ENCODE results near the gene SOWAHD. TPM values are rescaled to one million over a fixed set of nuclear protein-coding genes. Genes with fewer than 3 reads are reported as not detected.
"Not testable (repeated sequence)": the region's sequence is repeated elsewhere in the genome, so short reads cannot be mapped to it uniquely, and the experiment has no call there.

The SOWAHD gene
- total RNA-seq, 1 donor from 2014 or later: 0.91 TPM

GRCh38 chrX:119736206-119736764, 22.1 kb upstream of the SOWAHD start:
- no peak overlapping the region for H3K4me3 Mint-ChIP-seq (ENCODE audit: low read depth)
- H3K27ac Mint-ChIP-seq: no peak overlapping the region
- no peak for TF ChIP-seq CTCF (IDR thresholded peaks at IDR 0.05; ENCODE audit: unreplicated experiment)
- no peaks in the 10 kb centered on the region for H3K4me1 Mint-ChIP-seq (ENCODE audit: low read depth)
- H3K36me3 Mint-ChIP-seq (ENCODE audit: insufficient read depth): no peaks in the 10 kb centered on the region
- H3K9me3 Mint-ChIP-seq (ENCODE audit: low read depth): peaks cover 1% of the 10 kb centered on the region
- DNase-seq (ENCODE audit: low spot score, unreplicated experiment): no peak
- H3K27me3 Mint-ChIP-seq: peaks cover 3% of the 10 kb centered on the region

DNA sequence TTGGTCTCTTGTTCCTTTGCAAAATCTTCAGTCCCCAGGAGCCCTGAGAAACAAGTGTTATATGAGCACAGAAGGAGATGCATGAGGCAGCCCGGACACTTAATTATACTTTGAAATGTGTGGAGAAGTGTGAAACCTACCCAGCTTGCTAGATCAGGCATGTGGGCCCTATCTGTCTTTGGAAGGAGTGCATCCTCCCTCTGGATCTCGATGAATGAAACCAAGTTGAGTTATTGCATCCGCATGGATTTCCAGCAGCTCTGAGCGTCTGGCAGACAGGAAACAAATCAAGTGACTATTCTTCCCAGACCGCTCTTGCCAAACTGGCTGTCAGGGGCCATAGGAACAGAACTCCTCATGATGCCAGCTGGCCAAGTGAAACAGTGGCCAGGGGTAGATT, 19.6 kb upstream of the SOWAHD start:
- no peak for DNase-seq (ENCODE audit: low spot score, unreplicated experiment)
- H3K4me3 Mint-ChIP-seq (ENCODE audit: low read depth): no peak overlapping the region
- H3K9me3 Mint-ChIP-seq (ENCODE audit: low read depth): no peaks in the 10 kb centered on the region
- no peaks in the 10 kb centered on the region for H3K36me3 Mint-ChIP-seq (ENCODE audit: insufficient read depth)
- no peaks in the 10 kb centered on the region for H3K4me1 Mint-ChIP-seq (ENCODE audit: low read depth)
- H3K27ac Mint-ChIP-seq: no peak overlapping the region
- H3K27me3 Mint-ChIP-seq: no peaks in the 10 kb centered on the region
- TF ChIP-seq CTCF (IDR thresholded peaks at IDR 0.05; ENCODE audit: unreplicated experiment): no peak

- no peaks in the 10 kb centered on the region for H3K4me1 Mint-ChIP-seq (ENCODE audit: low read depth)
- H3K27ac Mint-ChIP-seq: no peak overlapping the region
- H3K36me3 Mint-ChIP-seq (ENCODE audit: insufficient read depth): no peaks in the 10 kb centered on the region
- no peak for DNase-seq (ENCODE audit: low spot score, unreplicated experiment)
- H3K4me3 Mint-ChIP-seq (ENCODE audit: low read depth): no peak overlapping the region
- no peak for TF ChIP-seq CTCF (IDR thresholded peaks at IDR 0.05; ENCODE audit: unreplicated experiment)
- no peaks in the 10 kb centered on the region for H3K27me3 Mint-ChIP-seq
- peaks cover 4% of the 10 kb centered on the region for H3K9me3 Mint-ChIP-seq (ENCODE audit: low read depth)
Measured at GRCh38 chrX:119745283-119745848, 13.0 kb upstream of the SOWAHD start.

- H3K4me3 Mint-ChIP-seq (ENCODE audit: low read depth); H3K27ac Mint-ChIP-seq; H3K4me1 Mint-ChIP-seq (ENCODE audit: low read depth); H3K9me3 Mint-ChIP-seq (ENCODE audit: low read depth); H3K36me3 Mint-ChIP-seq (ENCODE audit: insufficient read depth); DNase-seq (ENCODE audit: low spot score, unreplicated experiment); H3K27me3 Mint-ChIP-seq: not testable (repeated sequence)
Measured at GRCh38 chrX:119750131-119750530, 8.3 kb upstream of the SOWAHD start.

GRCh38 chrX:119750751-119751150, 7.6 kb upstream of the SOWAHD start:
- not testable (repeated sequence) for H3K27me3 Mint-ChIP-seq; H3K27ac Mint-ChIP-seq; H3K4me3 Mint-ChIP-seq (ENCODE audit: low read depth); H3K4me1 Mint-ChIP-seq (ENCODE audit: low read depth); DNase-seq (ENCODE audit: low spot score, unreplicated experiment); H3K9me3 Mint-ChIP-seq (ENCODE audit: low read depth); H3K36me3 Mint-ChIP-seq (ENCODE audit: insufficient read depth)

DNA sequence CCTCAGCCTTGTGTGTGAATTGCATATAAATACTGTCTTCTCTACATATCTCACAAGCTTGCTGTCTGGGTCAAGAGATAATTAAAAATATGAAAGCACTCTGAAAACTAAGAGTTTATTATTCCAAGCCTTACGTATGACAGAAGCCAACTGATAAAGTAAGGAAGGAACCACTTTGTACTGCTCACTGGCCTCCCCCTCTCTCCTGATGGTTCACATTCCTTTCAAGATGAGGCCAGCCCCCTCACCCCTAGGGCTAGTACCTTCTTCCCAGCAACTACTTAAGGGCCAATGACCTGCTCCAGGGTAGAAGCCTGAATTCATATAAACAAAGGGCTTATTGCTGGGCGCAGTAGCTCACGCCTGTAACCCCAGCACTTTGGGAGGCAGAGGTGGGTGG, 5.4 kb upstream of the SOWAHD start:
- H3K27me3 Mint-ChIP-seq: no peaks in the 10 kb centered on the region
- H3K4me3 Mint-ChIP-seq (ENCODE audit: low read depth): no peak overlapping the region
- no peak for DNase-seq (ENCODE audit: low spot score, unreplicated experiment)
- H3K4me1 Mint-ChIP-seq (ENCODE audit: low read depth): peaks cover 10% of the 10 kb centered on the region
- no peak for TF ChIP-seq CTCF (IDR thresholded peaks at IDR 0.05; ENCODE audit: unreplicated experiment)
- no peak overlapping the region for H3K27ac Mint-ChIP-seq
- H3K36me3 Mint-ChIP-seq (ENCODE audit: insufficient read depth): no peaks in the 10 kb centered on the region
- peaks cover 11% of the 10 kb centered on the region for H3K9me3 Mint-ChIP-seq (ENCODE audit: low read depth)
